ENCODE results near the gene ZNF610. TPM values are rescaled to one million over a fixed set of nuclear protein-coding genes. Genes with fewer than 3 reads are reported as not detected.

ZNF610 gene
- 1.9 and 2.6 TPM in 2 replicates for total RNA-seq

DNA sequence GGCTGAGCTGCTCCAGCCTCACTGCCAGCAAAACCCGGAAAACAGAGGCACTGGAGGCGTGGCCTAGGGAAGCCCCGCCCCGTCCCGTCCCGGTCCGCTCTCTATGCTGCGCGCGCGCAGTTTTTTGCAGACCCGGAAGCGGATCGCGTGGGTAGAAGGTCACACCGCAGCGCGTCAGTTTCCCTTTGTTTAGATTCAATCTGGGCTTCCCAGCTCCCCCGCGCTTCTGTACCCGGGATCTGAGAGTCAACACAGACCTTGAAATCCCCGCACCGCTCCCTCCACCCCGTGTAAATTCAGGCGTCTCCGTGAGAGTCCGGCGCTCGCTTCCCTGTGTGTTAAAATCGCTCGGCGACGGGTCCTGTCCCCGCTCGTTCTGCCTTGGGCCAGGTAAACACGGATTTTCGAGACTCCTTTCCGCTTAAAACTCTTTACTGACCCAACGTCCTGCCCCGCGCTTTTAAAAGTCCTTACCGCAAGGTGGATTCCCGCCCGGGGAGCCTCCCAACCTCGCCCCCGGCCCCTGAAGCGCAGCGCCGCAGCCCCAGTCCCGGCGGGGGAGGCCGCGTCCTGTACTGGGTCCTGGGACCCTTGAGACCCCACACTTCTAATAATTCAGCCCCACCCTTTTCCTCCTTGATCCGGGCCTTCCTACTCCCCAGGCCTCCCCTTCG, at the start of gene ZNF610:
TSS of gene ZNF610 (plus strand) at position 127 of the 674 bp plus-strand sequence. CDS start 12,930 bp downstream, outside the sequence.

DNA sequence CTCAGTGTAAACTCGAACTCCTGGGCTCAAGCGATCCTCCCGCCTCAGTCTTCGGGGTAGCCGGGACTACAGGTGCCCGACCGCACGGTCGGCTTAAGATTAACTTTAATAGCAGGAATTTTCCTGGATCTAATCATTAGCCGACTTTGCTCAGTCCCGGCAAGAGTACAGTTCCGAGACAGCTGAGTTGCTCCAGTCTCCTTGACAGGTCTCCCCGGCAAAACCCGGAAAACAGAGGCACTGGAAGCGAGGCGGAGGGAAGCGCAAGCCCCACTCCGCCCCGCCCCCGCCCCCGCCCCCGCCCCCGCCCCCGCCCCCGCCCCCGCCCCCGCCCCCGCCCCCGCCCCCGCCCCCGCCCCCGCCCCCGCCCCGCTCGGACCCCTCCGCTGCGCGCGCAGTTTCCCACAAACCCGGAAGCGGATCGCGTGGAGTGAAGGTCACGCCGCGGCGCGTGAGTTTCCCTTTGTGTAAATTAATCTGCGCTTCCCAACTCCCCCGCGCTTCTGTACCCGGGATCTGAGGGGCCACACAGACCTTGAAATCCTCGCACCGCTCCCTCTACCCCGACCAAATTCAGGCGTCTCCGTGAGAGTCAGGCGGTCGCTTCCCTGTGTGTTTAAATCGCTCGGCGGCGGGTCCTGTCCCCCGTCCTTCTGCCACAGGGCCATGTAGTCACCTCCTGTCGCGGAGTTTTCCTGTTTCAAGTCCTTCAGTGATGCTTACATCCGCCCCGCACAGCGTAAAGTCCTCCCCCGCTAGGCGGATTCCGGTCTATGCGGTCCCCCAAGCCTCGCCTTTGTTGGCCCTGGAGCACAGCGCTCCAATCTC, 39.1 kb upstream of the ZNF610 start, which contains the start of gene ZNF480:
TSS of gene ZNF480 (plus strand) at position 397 of the 828 bp plus-strand sequence. CDS start 3,244 bp downstream, outside the sequence.

GRCh38 chr19:52369559-52370340, 33.7 kb downstream of the ZNF610 start, which contains the start of gene ZNF880:
Gene ZNF880 (plus strand): TSS chr19:52369923. CDS start chr19:52369966, 43 bp downstream.

DNA sequence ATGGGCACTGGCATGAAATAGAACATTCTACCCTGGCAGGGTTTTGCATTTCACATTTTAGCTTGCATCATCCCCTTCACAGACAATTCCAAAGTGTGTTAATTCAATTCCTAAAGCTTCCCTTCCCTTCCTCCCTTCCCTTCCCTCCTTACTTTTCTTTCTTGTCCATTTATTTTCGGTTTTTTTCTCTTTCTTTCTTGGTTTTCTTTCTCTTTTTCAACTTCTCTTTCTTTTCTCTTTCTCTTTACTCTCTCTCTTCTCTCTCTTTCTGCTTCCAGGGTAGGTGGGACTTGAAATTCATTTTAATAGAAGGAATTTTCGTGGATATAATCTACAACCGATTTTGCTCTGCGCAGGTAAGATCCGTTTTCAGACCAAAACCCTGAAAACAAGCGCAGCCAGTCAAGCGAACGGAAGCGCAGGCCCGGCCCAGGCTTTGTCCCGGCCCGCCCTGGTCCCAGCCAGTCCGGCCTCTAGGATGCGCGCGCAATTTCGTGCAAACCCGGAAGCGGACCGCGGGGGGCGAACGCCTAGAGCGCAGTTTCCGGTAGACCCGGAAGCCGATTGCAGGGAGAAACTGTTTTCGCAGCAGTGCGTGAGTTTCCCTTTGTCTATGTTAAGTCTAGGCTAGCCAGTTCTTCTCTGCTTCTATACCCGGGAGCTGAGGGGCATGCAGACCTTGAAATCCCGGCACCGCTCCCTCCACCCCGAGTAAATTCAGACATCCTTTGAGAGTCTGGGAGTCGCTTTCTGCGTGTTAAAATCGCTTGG, 61.5 kb downstream of the ZNF610 start, which contains the start of gene ZNF528:
TSS of gene ZNF528 (plus strand) at position 540 of the 771 bp plus-strand sequence. CDS start 4,165 bp downstream, outside the sequence.

Small RNA genes within 50 kb of the gene (small RNA-seq; reads per million reads assigned to genes)
- not detected for gene AC010332.1

Other genes with a start within 250 kb of the ZNF610 start
- gene ZNF841, start 240.5 kb upstream of the ZNF610 start, total RNA-seq: 38.1 and 41.0 TPM in 2 replicates
- gene ZNF616, start 196.3 kb upstream of the ZNF610 start, total RNA-seq: 5.8 and 7.0 TPM in 2 replicates
- gene ZNF836, start 164.6 kb upstream of the ZNF610 start, total RNA-seq: 8.9 and 11.2 TPM in 2 replicates
- gene PPP2R1A, start 146.2 kb upstream of the ZNF610 start, total RNA-seq: 218 and 247 TPM in 2 replicates
- gene ZNF766, start 66.7 kb upstream of the ZNF610 start, total RNA-seq: 12.7 and 12.8 TPM in 2 replicates
- 9.9 and 11.1 TPM in 2 replicates for gene ZNF480, start 39.1 kb upstream of the ZNF610 start, total RNA-seq
- 24.2 and 27.6 TPM in 2 replicates for gene ZNF880, start 33.7 kb downstream of the ZNF610 start, total RNA-seq
- 34.7 and 42.9 TPM in 2 replicates for gene ZNF528, start 61.6 kb downstream of the ZNF610 start, total RNA-seq
- not detected in 2 replicates for gene ZNF534, start 92.9 kb downstream of the ZNF610 start, total RNA-seq
- 4.6 and 5.7 TPM in 2 replicates for gene ZNF578, start 117.3 kb downstream of the ZNF610 start, total RNA-seq
- gene ZNF808, start 191.4 kb downstream of the ZNF610 start, total RNA-seq: 16.8 and 20.9 TPM in 2 replicates
- gene ZNF701, start 234.0 kb downstream of the ZNF610 start, total RNA-seq: 12.4 and 18.0 TPM in 2 replicates

Data from hair follicle dermal papilla cell (primary cell).